ENCODE measurements around the gene CARD6. TPM values are rescaled to one million over a fixed set of nuclear protein-coding genes. Genes with fewer than 3 reads are reported as not detected.
A peak's percentile ranks its signal among the peaks of the same experiment; 100 is the strongest.

The CARD6 gene
- total and polyA plus RNA-seq, 9 of the 15 experiments (the other 6 are each of a cell fraction or from before 2014, with no cell fraction given), result 3.5 to 8.3 (median 5.9) TPM

GRCh38 chr5:40834391-40834848 is 6.7 kb upstream of the CARD6 start (continued):
- TF ChIP-seq CUX1 (CRISPR knock-in tag; IDR thresholded peaks at IDR 0.05) (0 out of 2 replicates have a peak, but pooled peaks have one; percentile 50), FOXA3 (CRISPR knock-in tag; conservative IDR thresholded peaks at IDR 0.05 in 1 of 2, IDR thresholded peaks at IDR 0.05 in 1 of 2) (peak in 1 of 2 experiments; percentile 30; a peak in 1 of 4 replicates), PHF21A (IDR thresholded peaks at IDR 0.05; ENCODE audit: borderline replicate concordance, low read depth) (no peak), TAF7 (tag; IDR thresholded peaks at IDR 0.05) (no peak), RFX1 (IDR thresholded peaks at IDR 0.05) (no peak), MTA2 (IDR thresholded peaks at IDR 0.05; ENCODE audit: low read depth) (no peak), SIN3A (IDR thresholded peaks at IDR 0.05; ENCODE audit: borderline replicate concordance in 2 of 2, control insufficient read depth in 1 of 2, low read depth in 2 of 2, low read length in 2 of 2) (peak in 1 of 2 experiments; percentile 43; a peak in 1 of 4 replicates), RBM14 (IDR thresholded peaks at IDR 0.05; ENCODE audit: borderline replicate concordance, insufficient read depth, low read depth, low read length) (no peak), ZNF584 (CRISPR knock-in tag; IDR thresholded peaks at IDR 0.05; ENCODE audit: low read depth) (no peak), PHF20 (IDR thresholded peaks at IDR 0.05; ENCODE audit: partially characterized antibody) (no peak), RERE (CRISPR knock-in tag; IDR thresholded peaks at IDR 0.05; ENCODE audit: borderline replicate concordance) (no peak), MEF2D (tag; conservative IDR thresholded peaks at IDR 0.05; ENCODE audit: low read depth) (no peak), ZNF830 (CRISPR knock-in tag; IDR thresholded peaks at IDR 0.05) (no peak), BRD4 (IDR thresholded peaks at IDR 0.05) (0 out of 2 replicates have a peak, but pooled peaks have one; percentile 16), CCNT2 (IDR thresholded peaks at IDR 0.05; ENCODE audit: borderline replicate concordance, extremely low read depth, insufficient read length, low read depth, low read length) (no peak), HDGF (IDR thresholded peaks at IDR 0.05) (no peak), BMI1 (IDR thresholded peaks at IDR 0.05; ENCODE audit: low read length) (no peak), TCF3 (CRISPR knock-in tag; IDR thresholded peaks at IDR 0.05) (no peak)
